KMS-11 (cell line): ENCODE data around the gene PDCD1LG2.

Experiments used
- H2AFZ ChIP-seq: fragments of 200-600 bp; sonication (generic); 2 replicates; pipeline ENCODE4 v1.6.1; 2016; ENCODE audit warnings: antibody characterized with exemption, mixed run types, low read depth
- H3K27ac ChIP-seq: fragments of 200-600 bp; sonication (generic); 2 replicates; pipeline ENCODE4 v1.6.1; 2016; ENCODE audit warnings: mild to moderate bottlenecking, mixed run types
- H3K27me3 ChIP-seq: fragments of 200-600 bp; sonication (generic); 2 replicates; pipeline ENCODE4 v1.6.1; 2017; ENCODE audit warnings: mild to moderate bottlenecking, low read depth, mixed run types, moderate library complexity; ENCODE audit not compliant: insufficient read depth
- H3K36me3 ChIP-seq: fragments of 200-600 bp; sonication (generic); 2 replicates; pipeline ENCODE4 v1.6.1; 2017; ENCODE audit warnings: mild to moderate bottlenecking, mixed run types; ENCODE audit not compliant: insufficient read depth
- H3K4me1 ChIP-seq: fragments of 200-600 bp; sonication (generic); 2 replicates; pipeline ENCODE4 v1.6.1; 2016; ENCODE audit warnings: mild to moderate bottlenecking, low read depth, mixed run types; ENCODE audit not compliant: poor library complexity, severe bottlenecking
- H3K4me2 ChIP-seq: fragments of 200-600 bp; sonication (generic); 2 replicates; pipeline ENCODE4 v1.7.0; 2016; ENCODE audit warnings: mild to moderate bottlenecking, mixed run types
- H3K4me3 ChIP-seq: fragments of 200-600 bp; sonication (generic); IDR thresholded peaks from 2 replicates; pipeline ENCODE4 v1.6.1; 2017; ENCODE audit warnings: low read depth, low read length, mixed read lengths; ENCODE audit not compliant: insufficient read depth
- H3K79me2 ChIP-seq: fragments of 200-600 bp; sonication (generic); 2 replicates; pipeline ENCODE4 v1.6.1; 2016; ENCODE audit warnings: low read depth, mixed run types; ENCODE audit not compliant: insufficient read depth
- H3K9ac ChIP-seq: fragments of 200-600 bp; sonication (generic); 2 replicates; pipeline ENCODE4 v1.6.1; 2016; ENCODE audit warnings: mild to moderate bottlenecking, mixed run types
- H4K20me1 ChIP-seq: fragments of 200-600 bp; sonication (generic); 2 replicates; pipeline ENCODE4 v1.6.1; 2016; ENCODE audit warnings: mild to moderate bottlenecking, mixed run types; ENCODE audit not compliant: insufficient read depth
- TF ChIP-seq, protein P1 (sequence below): fragments of 200-600 bp; sonication (generic); conservative IDR thresholded peaks from 2 replicates; pipeline ENCODE4 v1.6.1; 2017; ENCODE audit warnings: low read depth, mild to moderate bottlenecking, antibody characterized with exemption, low read length, moderate library complexity, mixed read lengths

The PDCD1LG2 gene

GRCh38 chr9:5480919-5481318 lies 29.4 kb upstream of the PDCD1LG2 start:
- Histone ChIP-seq H3K36me3 (no peaks in the 10 kb centered on the region), H3K9ac (no peak overlapping the region), H3K4me2 (no peak overlapping the region), H2AFZ (no peak overlapping the region), H3K27ac (no peak overlapping the region), H4K20me1 (no peaks in the 10 kb centered on the region), H3K4me1 (no peaks in the 10 kb centered on the region), H3K4me3 (no peak overlapping the region), H3K79me2 (no peaks in the 10 kb centered on the region), H3K27me3 (no peaks in the 10 kb centered on the region)
- TF ChIP-seq, protein P1, sequence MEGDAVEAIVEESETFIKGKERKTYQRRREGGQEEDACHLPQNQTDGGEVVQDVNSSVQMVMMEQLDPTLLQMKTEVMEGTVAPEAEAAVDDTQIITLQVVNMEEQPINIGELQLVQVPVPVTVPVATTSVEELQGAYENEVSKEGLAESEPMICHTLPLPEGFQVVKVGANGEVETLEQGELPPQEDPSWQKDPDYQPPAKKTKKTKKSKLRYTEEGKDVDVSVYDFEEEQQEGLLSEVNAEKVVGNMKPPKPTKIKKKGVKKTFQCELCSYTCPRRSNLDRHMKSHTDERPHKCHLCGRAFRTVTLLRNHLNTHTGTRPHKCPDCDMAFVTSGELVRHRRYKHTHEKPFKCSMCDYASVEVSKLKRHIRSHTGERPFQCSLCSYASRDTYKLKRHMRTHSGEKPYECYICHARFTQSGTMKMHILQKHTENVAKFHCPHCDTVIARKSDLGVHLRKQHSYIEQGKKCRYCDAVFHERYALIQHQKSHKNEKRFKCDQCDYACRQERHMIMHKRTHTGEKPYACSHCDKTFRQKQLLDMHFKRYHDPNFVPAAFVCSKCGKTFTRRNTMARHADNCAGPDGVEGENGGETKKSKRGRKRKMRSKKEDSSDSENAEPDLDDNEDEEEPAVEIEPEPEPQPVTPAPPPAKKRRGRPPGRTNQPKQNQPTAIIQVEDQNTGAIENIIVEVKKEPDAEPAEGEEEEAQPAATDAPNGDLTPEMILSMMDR = no peak

DNA sequence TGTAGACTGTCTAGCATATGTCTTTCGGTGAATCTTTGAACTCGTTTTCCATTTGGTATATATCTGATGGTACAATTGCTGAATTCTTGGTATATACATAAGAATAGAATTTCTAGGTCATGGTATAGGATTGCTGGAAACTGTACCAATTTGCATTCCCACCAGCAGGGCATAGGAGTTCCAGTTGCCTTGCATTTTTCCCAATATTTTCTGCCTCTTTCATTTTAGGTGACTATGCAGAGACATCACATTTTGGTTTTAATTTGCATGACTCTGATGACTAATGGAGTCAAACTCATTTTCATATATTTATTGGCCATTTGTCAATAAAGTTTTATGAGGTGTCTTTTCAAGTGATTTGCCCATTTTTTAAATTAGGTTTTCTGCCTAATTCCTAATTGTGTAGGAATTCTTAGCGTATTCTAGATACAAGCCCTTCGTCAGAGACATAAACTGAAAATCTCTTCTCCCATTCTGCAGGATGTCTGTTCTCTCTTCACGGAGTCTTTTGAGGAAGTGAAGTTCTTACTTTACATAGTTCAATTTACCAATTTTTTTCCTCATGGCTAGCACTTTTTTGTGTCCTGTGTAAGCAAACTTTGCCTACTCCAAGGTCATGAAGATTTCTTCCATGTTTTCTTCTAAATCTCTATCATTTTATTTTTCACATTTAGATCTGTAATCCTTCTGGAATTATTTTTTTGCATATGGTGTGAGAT lies 28.9 kb upstream of the PDCD1LG2 start:
- Histone ChIP-seq H3K27ac (no peak overlapping the region), H3K36me3 (no peaks in the 10 kb centered on the region), H3K27me3 (no peaks in the 10 kb centered on the region), H3K4me1 (no peaks in the 10 kb centered on the region), H3K4me2 (no peak overlapping the region), H3K79me2 (no peaks in the 10 kb centered on the region), H3K4me3 (no peak overlapping the region), H4K20me1 (no peaks in the 10 kb centered on the region), H2AFZ (no peak overlapping the region), H3K9ac (no peak overlapping the region)
- TF ChIP-seq, protein P1 = no peak

- H3K4me2 ChIP-seq = no peak overlapping the region
- H3K4me3 ChIP-seq = no peak overlapping the region
- no peak overlapping the region for H3K27ac ChIP-seq
- H3K4me1 ChIP-seq = no peaks in the 10 kb centered on the region
- no peaks in the 10 kb centered on the region for H3K79me2 ChIP-seq
- no peaks in the 10 kb centered on the region for H3K36me3 ChIP-seq
- no peaks in the 10 kb centered on the region for H3K27me3 ChIP-seq
- H4K20me1 ChIP-seq = no peaks in the 10 kb centered on the region
- TF ChIP-seq, protein P1 = no peak
- H3K9ac ChIP-seq = no peak overlapping the region
- no peak overlapping the region for H2AFZ ChIP-seq
Observed at GRCh38 chr9:5482194-5482593, 28.1 kb upstream of the PDCD1LG2 start.

GRCh38 chr9:5483306-5483705 lies 27.0 kb upstream of the PDCD1LG2 start:
- TF ChIP-seq, protein P1 = no peak
- Histone ChIP-seq H3K79me2 (no peaks in the 10 kb centered on the region), H2AFZ (no peak overlapping the region), H3K4me3 (no peak overlapping the region), H3K36me3 (no peaks in the 10 kb centered on the region), H3K4me2 (no peak overlapping the region), H3K27ac (no peak overlapping the region), H3K4me1 (no peaks in the 10 kb centered on the region), H4K20me1 (no peaks in the 10 kb centered on the region), H3K27me3 (no peaks in the 10 kb centered on the region), H3K9ac (no peak overlapping the region)
